Measurements from ENCODE around the gene PCK2. TPM values are rescaled to one million over a fixed set of nuclear protein-coding genes. Genes with fewer than 3 reads are reported as not detected.
A peak's percentile ranks its signal among the peaks of the same experiment; 100 is the strongest.

PCK2 gene
- total RNA-seq, 4 donors from 2014 or later, result 10.5 to 13.5 (median 12.8) TPM

DNA sequence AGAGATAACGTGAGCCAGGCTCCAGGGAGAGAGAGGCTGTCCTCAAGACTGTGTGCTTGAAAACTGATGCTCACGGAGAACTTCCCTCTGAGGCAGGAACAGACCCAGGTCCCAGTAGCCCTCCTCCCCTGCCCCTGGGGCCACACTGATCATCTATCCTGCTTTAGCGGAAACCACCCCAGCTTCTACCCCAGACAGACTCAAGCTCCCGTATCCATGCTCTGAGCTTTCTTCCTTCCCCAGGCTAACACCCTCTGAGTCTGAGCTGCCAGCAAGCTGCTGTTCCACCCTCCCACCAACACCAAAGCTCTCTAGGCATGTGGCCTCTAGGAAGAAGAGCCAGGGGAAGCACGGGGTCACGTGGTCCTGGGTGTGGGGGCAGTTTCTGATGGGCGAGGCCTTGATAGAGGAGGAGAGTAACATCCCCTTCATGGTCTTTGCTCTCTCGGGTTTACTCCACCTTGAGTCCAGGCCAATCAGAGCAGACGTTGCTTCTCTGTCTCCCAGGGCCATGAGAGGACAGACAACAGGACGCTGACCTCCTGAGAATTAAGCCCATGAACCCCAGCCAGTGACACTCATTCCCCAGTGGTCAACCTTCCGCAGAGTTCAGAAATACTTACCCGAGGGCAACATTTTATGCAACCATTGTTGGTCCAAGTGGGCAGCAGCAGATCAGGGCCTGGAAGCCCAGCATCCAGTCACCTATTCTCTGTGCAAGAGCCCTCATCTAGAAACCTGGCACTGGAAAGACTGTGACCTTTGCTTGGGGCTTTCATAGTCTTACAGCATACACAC is 1.4 kb downstream of the PCK2 start:
- Histone ChIP-seq H3K27ac (peak overlapping the region; percentile 96 to 98 (median 98)), H3K36me3 (peaks cover 0 to 30% (median 0%) of the 10 kb centered on the region in 3 donors), H3K4me3 (peak overlapping the region; percentile 90 to 96 (median 94)), H3K27me3 (no peaks in the 10 kb centered on the region), H3K4me1 (peaks cover 18 to 30% (median 21%) of the 10 kb centered on the region in 3 donors), H3K9me3 (no peaks in the 10 kb centered on the region)
- no peak for DNase-seq
- WGBS, 2 donors, result 52 to 62% methylated on average over 7 to 9 of the region's 12 CpGs
- TF ChIP-seq, protein P1, sequence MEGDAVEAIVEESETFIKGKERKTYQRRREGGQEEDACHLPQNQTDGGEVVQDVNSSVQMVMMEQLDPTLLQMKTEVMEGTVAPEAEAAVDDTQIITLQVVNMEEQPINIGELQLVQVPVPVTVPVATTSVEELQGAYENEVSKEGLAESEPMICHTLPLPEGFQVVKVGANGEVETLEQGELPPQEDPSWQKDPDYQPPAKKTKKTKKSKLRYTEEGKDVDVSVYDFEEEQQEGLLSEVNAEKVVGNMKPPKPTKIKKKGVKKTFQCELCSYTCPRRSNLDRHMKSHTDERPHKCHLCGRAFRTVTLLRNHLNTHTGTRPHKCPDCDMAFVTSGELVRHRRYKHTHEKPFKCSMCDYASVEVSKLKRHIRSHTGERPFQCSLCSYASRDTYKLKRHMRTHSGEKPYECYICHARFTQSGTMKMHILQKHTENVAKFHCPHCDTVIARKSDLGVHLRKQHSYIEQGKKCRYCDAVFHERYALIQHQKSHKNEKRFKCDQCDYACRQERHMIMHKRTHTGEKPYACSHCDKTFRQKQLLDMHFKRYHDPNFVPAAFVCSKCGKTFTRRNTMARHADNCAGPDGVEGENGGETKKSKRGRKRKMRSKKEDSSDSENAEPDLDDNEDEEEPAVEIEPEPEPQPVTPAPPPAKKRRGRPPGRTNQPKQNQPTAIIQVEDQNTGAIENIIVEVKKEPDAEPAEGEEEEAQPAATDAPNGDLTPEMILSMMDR (IDR thresholded peaks at IDR 0.05), result no peak
- TF ChIP-seq POLR2A (IDR thresholded peaks at IDR 0.05), result peak in 1 of 4 donors; percentile 26
- intact Hi-C loops (cut with DNase I), result no loop called here

DNA sequence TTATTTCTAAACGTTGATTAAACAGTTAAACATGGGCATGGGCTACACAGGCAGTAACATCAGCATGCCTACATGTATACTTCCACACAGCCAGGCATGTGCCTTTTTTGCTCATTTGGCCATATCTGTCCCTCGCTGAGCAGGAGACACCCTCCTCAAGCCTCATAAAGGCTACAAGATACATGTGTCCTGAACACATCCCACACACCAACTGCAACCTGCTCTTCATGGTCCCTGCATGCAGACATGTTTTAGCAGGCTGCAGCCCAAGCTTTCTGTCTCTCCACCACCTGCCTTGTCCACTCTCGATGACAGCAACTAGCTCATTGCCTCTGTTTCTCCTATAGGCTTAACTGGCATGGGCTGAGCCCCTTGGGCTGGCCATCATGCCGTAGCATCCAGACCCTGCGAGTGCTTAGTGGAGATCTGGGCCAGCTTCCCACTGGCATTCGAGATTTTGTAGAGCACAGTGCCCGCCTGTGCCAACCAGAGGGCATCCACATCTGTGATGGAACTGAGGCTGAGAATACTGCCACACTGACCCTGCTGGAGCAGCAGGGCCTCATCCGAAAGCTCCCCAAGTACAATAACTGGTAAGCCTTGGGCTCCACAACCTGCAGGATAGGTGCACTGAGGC is 2.6 kb downstream of the PCK2 start:
- Histone ChIP-seq H3K4me1 (peaks cover 18 to 30% (median 21%) of the 10 kb centered on the region in 3 donors), H3K9me3 (no peaks in the 10 kb centered on the region), H3K4me3 (no peak overlapping the region), H3K36me3 (peaks cover 0 to 42% (median 0%) of the 10 kb centered on the region in 3 donors), H3K27me3 (no peaks in the 10 kb centered on the region), H3K27ac (no peak overlapping the region)
- intact Hi-C loops (cut with DNase I), result no loop called here
- TF ChIP-seq, protein P1 (IDR thresholded peaks at IDR 0.05), result no peak
- 87 to 91% methylated on average over 3 to 4 of the region's 8 CpGs for WGBS, 2 donors
- no peak for DNase-seq

DNA sequence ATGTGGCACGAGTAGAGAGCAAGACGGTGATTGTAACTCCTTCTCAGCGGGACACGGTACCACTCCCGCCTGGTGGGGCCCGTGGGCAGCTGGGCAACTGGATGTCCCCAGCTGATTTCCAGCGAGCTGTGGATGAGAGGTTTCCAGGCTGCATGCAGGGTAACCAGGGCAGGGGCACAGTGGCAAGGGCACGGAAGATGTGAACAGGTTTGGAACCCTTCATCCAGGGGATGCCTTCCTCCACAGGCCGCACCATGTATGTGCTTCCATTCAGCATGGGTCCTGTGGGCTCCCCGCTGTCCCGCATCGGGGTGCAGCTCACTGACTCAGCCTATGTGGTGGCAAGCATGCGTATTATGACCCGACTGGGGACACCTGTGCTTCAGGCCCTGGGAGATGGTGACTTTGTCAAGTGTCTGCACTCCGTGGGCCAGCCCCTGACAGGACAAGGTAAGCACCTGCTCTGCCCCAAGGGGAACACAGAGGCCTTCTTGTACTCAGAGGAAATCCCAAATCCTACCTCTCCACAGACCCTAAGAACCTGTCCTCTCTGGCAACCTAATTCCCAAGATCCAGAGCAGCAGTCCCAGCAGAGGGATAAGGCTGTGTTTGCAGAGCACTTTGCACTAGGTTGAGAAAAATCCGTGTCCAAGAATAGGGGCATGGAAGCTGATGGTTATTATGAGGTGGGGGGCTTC is 4.3 kb downstream of the PCK2 start:
- Histone ChIP-seq H3K4me3 (no peak overlapping the region), H3K36me3 (peaks cover 0 to 53% (median 6%) of the 10 kb centered on the region in 3 donors), H3K9me3 (no peaks in the 10 kb centered on the region), H3K27me3 (no peaks in the 10 kb centered on the region), H3K27ac (no peak overlapping the region), H3K4me1 (peaks cover 15 to 20% (median 19%) of the 10 kb centered on the region in 3 donors)
- intact Hi-C loops (cut with DNase I), result no loop called here
- WGBS, 2 donors, result 74 to 93% methylated on average over 4 to 8 of the region's 16 CpGs
- TF ChIP-seq, protein P1 (IDR thresholded peaks at IDR 0.05), result no peak
- no peak for TF ChIP-seq POLR2A (IDR thresholded peaks at IDR 0.05)
- no peak for DNase-seq

DNA sequence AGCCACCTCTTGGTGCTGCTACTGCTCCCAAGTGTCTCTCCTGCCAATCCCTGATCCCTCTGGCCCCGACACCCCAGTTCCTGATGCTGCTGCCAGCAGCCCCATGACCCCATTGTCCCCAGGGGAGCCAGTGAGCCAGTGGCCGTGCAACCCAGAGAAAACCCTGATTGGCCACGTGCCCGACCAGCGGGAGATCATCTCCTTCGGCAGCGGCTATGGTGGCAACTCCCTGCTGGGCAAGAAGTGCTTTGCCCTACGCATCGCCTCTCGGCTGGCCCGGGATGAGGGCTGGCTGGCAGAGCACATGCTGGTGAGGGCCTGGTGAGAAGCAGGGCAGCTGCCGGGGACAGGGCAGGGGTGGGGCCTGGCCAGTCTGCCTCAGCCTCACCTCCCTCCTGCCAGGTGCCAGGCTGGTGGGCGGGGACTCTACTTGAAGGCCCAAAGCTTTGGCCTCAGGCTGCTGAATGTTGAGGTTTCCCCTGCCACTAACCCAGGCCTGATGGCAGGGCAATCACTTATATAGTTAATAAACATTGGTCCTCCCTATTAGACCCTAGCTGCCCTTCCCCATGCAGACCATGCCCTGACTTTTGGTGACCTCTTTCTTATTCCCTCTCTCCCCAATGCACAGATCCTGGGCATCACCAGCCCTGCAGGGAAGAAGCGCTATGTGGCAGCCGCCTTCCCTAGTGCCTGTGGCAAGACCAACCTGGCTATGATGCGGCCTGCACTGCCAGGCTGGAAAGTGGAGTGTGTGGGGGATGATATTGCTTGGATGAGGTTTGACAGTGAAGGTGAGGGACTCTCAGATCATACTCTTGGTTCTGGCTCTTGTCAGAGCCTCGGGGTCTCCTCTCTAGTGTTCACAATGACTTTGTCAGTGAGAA is 5.1 kb downstream of the PCK2 start:
- intact Hi-C loops (cut with DNase I), result no loop called here
- Histone ChIP-seq H3K4me3 (no peak overlapping the region), H3K27ac (no peak overlapping the region), H3K27me3 (no peaks in the 10 kb centered on the region), H3K36me3 (peaks cover 0 to 60% (median 6%) of the 10 kb centered on the region in 3 donors), H3K9me3 (no peaks in the 10 kb centered on the region), H3K4me1 (peaks cover 11 to 14% (median 12%) of the 10 kb centered on the region in 3 donors)
- no peak for DNase-seq
- TF ChIP-seq, protein P1 (IDR thresholded peaks at IDR 0.05), result no peak
- TF ChIP-seq POLR2A (IDR thresholded peaks at IDR 0.05), result no peak
- 82 to 89% methylated on average over 5 of the region's 17 CpGs for WGBS, 2 donors
